ENCODE results near the gene TSPO.
A peak's percentile ranks its signal among the peaks of the same experiment; 100 is the strongest.

The TSPO gene

DNA sequence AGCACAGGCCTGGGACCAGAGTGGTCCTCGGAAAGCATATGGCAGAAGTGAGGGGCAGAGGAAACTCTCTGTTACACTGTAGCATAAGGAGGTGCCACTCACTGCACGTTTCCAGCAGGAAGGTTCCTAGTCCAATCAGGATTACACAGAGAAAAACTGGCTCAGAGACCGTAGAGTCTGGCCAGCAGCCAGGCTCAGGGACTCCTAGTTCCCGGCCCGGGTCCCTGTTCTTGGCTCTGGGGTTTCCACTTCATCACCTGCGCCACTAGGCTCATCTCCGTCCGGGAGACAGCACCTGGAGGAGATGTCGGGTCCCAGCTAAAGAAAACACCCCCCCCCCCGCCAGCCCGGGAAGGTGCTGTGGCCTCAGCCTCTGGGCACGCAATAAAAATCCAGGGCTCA lies 34.5 kb downstream of the TSPO start:
- no peaks in the 10 kb centered on the region for H3K9me3 ChIP-seq (replicated peaks; ENCODE audit: low read length)
- peaks cover 2% of the 10 kb centered on the region for H3K27me3 ChIP-seq (ENCODE audit: control insufficient read depth, insufficient read depth, low read length)
- H3K36me3 ChIP-seq (ENCODE audit: insufficient read depth, low read length) = no peaks in the 10 kb centered on the region
- peak overlapping the region; percentile 86 for H3K9ac ChIP-seq (ENCODE audit: low read depth, low read length)
- peaks cover 22% of the 10 kb centered on the region for H3K4me1 ChIP-seq (ENCODE audit: control insufficient read depth, insufficient read depth, low read length)
- peak overlapping the region; percentile 84 for H3K4me3 ChIP-seq (ENCODE audit: low read length)
- H3K4me2 ChIP-seq (ENCODE audit: low read length) = peak overlapping the region; percentile 92

DNA sequence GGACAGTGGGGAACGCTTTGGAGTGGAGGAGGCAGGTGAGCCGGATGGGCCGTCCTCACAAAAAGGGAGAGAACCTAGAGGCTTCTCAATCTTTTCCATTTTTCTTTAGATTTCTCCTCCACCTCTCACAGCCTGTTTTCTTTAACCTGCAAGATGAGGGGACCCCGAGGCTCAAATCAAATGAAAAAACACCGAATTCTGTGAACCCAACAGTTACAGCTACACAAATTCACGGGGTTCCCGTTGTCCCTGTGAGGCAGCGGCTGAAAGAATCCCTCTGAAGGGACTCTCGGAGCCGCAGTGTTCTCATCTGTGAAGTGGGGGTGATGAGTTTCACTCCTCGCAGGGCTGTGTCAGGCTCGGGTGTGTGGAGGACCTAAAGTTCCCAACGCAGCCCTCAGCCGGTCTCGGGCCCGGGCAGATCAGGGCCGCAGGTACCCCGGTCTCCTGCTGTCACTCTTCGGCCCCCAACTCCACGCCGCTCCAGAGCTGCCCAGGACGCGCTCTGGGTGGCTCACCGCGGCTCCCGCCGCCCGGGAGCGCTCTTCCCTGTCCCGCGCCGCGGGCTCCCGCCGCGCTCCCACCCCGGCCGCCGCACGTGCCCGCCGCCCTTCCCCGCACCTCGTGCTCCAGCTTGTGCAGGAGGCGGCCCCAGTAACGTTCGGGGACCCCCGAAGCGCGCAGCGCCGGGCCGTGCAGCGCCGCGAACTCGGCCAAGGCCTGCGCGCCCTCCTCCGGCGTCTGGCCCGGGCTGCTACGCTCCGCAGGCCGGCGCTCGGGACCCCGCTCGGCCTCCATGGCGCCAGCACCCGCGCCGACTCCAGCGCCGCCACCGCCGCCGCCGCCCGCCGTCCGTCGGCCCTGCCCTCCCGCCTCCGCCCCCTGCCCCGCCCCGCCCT lies 35.2 kb downstream of the TSPO start, which contains the start of gene TTLL12:
Gene TTLL12, minus strand, starts transcription at position 863 of the 899 bp plus-strand sequence. Its CDS starts 65 bp downstream, at position 798.
- peaks cover 8% of the 10 kb centered on the region for H3K27me3 ChIP-seq (ENCODE audit: control insufficient read depth, insufficient read depth, low read length)
- peaks cover 22% of the 10 kb centered on the region for H3K4me1 ChIP-seq (ENCODE audit: control insufficient read depth, insufficient read depth, low read length)
- peak within 1 kb of the TSS; percentile 86 for H3K9ac ChIP-seq (ENCODE audit: low read depth, low read length)
- H3K4me3 ChIP-seq (ENCODE audit: low read length) = peak within 1 kb of the TSS; percentile 84
- H3K9me3 ChIP-seq (replicated peaks; ENCODE audit: low read length) = no peaks in the 10 kb centered on the region
- peak within 1 kb of the TSS; percentile 94 for H3K4me2 ChIP-seq (ENCODE audit: low read length)
- H3K36me3 ChIP-seq (ENCODE audit: insufficient read depth, low read length) = no peaks in the 10 kb centered on the region

DNA sequence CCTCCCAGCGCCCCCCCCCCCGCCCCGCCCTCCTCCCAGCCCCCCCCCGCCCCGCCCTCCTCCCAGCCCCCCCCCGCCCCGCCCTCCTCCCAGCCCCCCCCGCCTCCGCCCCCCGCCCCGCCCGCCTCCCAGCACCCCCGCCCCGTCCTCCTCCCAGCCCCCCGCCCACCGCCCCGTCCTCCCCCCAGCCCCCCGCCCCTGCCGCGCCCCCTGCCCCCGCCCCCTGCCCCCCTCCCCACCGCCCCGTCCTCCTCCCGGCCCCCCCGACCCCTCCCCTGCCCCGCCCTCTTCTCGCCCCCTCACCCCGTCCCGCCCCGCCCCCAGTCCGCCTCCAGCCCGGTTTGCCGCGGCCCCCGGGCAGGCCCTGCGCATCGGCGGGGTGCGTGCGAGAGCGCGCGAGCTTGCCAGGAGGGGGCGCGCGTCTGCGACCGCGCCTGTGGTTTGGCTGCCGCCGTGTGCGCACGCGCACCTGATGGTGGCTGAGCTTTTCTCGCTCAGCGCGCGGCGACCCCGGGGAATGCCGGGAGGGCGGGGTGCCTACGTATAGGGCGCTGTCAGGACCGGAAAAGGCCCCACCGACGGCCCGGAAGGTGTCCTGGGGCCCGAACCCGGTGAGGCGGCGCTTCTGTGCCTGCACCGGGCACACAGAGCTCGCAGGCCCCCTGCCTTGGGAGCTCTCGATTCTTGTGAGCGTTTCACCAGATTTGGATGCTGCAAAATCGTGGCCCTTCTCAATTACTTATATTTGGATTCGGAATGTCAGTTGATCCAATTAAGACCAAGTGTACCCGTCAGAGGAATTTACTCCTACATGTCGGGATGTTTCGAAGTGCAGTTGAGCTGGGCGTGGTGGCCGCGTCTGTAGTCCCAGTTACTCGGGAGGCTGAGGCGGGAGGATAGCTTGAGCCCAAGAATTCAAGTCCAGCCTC lies 36.1 kb downstream of the TSPO start:
- H3K27me3 ChIP-seq (ENCODE audit: control insufficient read depth, insufficient read depth, low read length) = peaks cover 15% of the 10 kb centered on the region
- H3K9ac ChIP-seq (ENCODE audit: low read depth, low read length) = peak overlapping the region; percentile 85
- no peaks in the 10 kb centered on the region for H3K36me3 ChIP-seq (ENCODE audit: insufficient read depth, low read length)
- H3K9me3 ChIP-seq (replicated peaks; ENCODE audit: low read length) = no peaks in the 10 kb centered on the region
- peak overlapping the region; percentile 94 for H3K4me2 ChIP-seq (ENCODE audit: low read length)
- peaks cover 22% of the 10 kb centered on the region for H3K4me1 ChIP-seq (ENCODE audit: control insufficient read depth, insufficient read depth, low read length)
- peak overlapping the region; percentile 75 for H3K4me3 ChIP-seq (ENCODE audit: low read length)

DNA sequence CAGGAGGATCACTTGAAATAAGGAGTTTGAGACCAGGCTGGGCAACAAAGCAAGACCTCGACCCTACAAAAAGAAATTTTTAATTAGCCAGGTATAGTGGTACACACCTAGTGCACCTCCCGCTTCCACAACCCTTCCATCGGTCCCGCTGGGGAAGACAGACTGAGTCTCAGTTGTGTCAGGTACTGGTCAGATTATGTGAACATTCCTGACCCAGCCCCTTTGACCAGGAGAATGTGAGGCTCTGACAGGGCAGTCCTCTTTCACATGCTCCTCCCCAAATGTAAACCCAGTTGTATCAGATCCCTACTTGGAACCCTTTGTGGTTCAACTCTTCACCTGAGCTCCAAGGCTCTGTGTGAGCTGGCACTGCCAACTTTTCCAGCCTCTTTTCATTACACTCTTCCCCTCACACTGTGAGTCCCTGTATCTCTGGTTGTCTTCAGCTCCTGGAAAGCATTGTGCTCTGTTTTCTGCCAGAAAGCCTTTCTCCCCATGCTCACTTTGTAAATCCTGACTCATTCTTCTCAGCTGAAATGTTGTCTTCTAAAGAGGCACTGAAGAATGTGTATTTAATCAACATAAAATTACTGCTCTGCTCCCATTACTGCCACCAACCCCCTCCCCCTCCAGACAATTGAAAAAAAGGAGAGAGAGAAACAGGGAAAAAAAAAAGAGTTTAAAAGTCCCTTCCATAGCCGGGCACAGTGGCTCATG lies 37.6 kb downstream of the TSPO start:
- Histone ChIP-seq H3K4me3 (ENCODE audit: low read length) (no peak overlapping the region), H3K9me3 (replicated peaks; ENCODE audit: low read length) (no peaks in the 10 kb centered on the region), H3K36me3 (ENCODE audit: insufficient read depth, low read length) (no peaks in the 10 kb centered on the region), H3K4me1 (ENCODE audit: control insufficient read depth, insufficient read depth, low read length) (peaks cover 16% of the 10 kb centered on the region), H3K4me2 (ENCODE audit: low read length) (no peak overlapping the region), H3K27me3 (ENCODE audit: control insufficient read depth, insufficient read depth, low read length) (peaks cover 15% of the 10 kb centered on the region), H3K9ac (ENCODE audit: low read depth, low read length) (no peak overlapping the region)

DNA sequence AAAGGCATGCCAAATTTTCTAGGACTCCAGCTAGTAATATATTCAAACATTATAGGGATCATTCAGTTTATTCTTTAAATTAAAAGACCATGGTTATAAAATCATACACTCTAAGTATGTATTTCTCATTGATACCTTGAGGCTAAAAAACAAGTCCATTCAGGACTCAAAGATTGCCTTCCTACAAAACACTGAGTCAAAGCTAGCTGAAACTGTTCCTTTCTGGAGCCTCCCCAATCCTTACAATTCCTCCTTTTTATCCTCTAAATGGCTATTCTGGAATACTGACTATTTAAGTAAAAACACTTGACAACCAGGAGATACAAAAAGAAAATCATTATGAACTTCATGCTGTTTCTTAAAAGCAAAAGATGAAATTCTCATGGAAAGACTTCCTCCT lies 40.5 kb downstream of the TSPO start:
- Histone ChIP-seq H3K4me1 (ENCODE audit: control insufficient read depth, insufficient read depth, low read length) (peaks cover 4% of the 10 kb centered on the region), H3K27me3 (ENCODE audit: control insufficient read depth, insufficient read depth, low read length) (peaks cover 33% of the 10 kb centered on the region), H3K9ac (ENCODE audit: low read depth, low read length) (no peak overlapping the region), H3K36me3 (ENCODE audit: insufficient read depth, low read length) (no peaks in the 10 kb centered on the region), H3K4me2 (ENCODE audit: low read length) (no peak overlapping the region), H3K9me3 (replicated peaks; ENCODE audit: low read length) (no peaks in the 10 kb centered on the region), H3K4me3 (ENCODE audit: low read length) (no peak overlapping the region)

DNA sequence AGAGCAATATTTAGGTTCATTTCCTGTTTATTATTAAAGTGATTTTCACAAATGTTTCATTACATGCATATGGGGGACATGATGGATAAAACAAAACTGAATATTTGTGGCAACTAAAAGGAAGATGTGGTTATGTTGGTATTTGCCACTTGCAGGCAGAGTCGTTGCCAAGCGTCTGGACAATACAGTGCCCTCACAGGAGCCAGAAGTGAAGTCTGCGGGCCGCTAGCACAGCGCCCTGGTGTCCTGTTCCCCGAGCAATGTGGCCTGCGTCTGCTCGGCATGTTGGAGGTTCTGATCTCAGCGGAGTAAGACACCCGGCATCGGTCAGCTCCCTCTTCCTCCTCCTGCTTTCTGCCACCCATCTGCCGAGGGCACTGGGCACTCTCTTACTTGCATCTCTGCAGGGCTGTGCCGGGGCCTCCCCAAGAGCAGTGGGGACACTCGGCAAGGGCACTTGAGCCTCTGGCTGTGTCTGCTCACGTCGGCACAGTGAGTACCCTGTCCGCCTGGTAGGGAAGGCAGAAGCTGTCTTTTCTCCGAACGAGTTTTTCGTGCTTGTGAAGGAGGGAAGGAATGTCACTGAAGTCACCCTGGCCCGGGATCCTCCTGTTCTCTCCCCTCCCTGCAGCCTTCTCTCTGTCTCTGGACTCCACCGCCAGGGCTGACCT lies 46.0 kb downstream of the TSPO start:
- Histone ChIP-seq H3K4me2 (ENCODE audit: low read length) (peak overlapping the region; percentile 55), H3K36me3 (ENCODE audit: insufficient read depth, low read length) (no peaks in the 10 kb centered on the region), H3K4me1 (ENCODE audit: control insufficient read depth, insufficient read depth, low read length) (peaks cover 9% of the 10 kb centered on the region), H3K9me3 (replicated peaks; ENCODE audit: low read length) (no peaks in the 10 kb centered on the region), H3K27me3 (ENCODE audit: control insufficient read depth, insufficient read depth, low read length) (peaks cover 47% of the 10 kb centered on the region), H3K9ac (ENCODE audit: low read depth, low read length) (no peak overlapping the region), H3K4me3 (ENCODE audit: low read length) (no peak overlapping the region)

DNA sequence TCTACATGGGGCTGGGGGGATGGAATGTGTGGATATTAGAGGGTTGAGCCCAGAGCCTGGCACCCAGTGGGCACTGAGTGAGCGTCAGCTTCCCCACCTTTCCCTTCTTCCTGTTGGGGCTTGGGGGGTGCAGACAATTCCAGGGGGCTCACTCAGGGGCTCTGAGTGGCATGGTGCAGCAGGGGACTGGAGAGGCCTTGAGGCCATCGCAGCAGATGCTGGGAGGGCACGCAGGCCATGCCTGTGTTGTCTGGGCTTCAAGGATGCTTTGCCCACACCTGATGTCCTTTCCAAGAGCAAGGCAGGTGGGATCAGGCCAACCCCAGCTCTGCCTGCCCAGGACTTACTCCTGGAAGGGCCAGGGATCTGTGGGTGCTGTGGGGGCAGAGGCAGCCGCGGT lies 46.8 kb downstream of the TSPO start:
- H3K4me2 ChIP-seq (ENCODE audit: low read length) = no peak overlapping the region
- H3K9me3 ChIP-seq (replicated peaks; ENCODE audit: low read length) = no peaks in the 10 kb centered on the region
- no peaks in the 10 kb centered on the region for H3K36me3 ChIP-seq (ENCODE audit: insufficient read depth, low read length)
- no peak overlapping the region for H3K4me3 ChIP-seq (ENCODE audit: low read length)
- H3K9ac ChIP-seq (ENCODE audit: low read depth, low read length) = no peak overlapping the region
- H3K27me3 ChIP-seq (ENCODE audit: control insufficient read depth, insufficient read depth, low read length) = peaks cover 47% of the 10 kb centered on the region
- peaks cover 9% of the 10 kb centered on the region for H3K4me1 ChIP-seq (ENCODE audit: control insufficient read depth, insufficient read depth, low read length)

DNA sequence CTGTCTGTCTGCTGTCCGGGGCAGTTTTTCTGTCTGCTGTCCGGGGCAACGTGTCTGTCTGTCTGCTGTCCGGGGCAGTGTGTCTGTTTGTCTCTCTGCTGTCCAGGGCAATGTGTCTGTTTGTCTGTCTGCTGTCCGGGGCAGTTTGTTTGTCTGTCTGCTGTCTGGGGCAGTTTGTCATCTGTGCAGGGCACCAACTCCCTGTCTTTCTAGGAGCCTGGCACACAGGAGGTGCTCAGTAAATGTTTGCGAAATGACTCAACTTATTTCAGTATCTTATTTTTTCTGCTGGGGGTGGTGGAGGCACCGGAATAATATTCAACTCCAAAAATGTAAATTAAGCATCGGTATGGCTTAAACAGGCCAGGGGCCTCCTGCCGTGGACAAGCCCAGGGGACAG lies 47.6 kb downstream of the TSPO start:
- H3K9ac ChIP-seq (ENCODE audit: low read depth, low read length) = no peak overlapping the region
- no peaks in the 10 kb centered on the region for H3K36me3 ChIP-seq (ENCODE audit: insufficient read depth, low read length)
- no peak overlapping the region for H3K4me3 ChIP-seq (ENCODE audit: low read length)
- H3K4me2 ChIP-seq (ENCODE audit: low read length) = no peak overlapping the region
- H3K27me3 ChIP-seq (ENCODE audit: control insufficient read depth, insufficient read depth, low read length) = peaks cover 47% of the 10 kb centered on the region
- H3K4me1 ChIP-seq (ENCODE audit: control insufficient read depth, insufficient read depth, low read length) = peaks cover 9% of the 10 kb centered on the region
- H3K9me3 ChIP-seq (replicated peaks; ENCODE audit: low read length) = no peaks in the 10 kb centered on the region

DNA sequence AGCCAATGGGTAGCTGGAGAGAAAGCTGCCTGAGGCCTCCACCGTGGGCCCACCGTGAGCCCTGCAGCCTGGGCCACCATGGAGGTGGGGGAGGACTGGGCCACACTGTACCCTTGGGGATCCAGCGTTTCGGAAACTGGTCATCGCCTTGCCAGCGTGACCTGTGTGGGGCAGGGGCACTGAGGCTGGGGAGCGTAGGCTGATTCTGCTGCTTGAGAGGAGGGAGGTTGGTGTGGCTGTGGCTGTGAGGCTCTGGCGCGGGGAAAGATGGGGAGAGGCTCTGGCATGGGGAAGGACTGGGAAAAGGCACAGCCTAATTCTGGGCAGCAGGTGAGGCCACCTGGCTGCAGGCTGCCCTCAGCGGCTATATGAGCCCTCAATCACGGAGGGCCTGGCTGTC lies 48.2 kb downstream of the TSPO start:
- Histone ChIP-seq H3K4me1 (ENCODE audit: control insufficient read depth, insufficient read depth, low read length) (peaks cover 9% of the 10 kb centered on the region), H3K4me2 (ENCODE audit: low read length) (no peak overlapping the region), H3K9me3 (replicated peaks; ENCODE audit: low read length) (no peaks in the 10 kb centered on the region), H3K9ac (ENCODE audit: low read depth, low read length) (no peak overlapping the region), H3K27me3 (ENCODE audit: control insufficient read depth, insufficient read depth, low read length) (peaks cover 45% of the 10 kb centered on the region), H3K36me3 (ENCODE audit: insufficient read depth, low read length) (no peaks in the 10 kb centered on the region), H3K4me3 (ENCODE audit: low read length) (no peak overlapping the region)

DNA sequence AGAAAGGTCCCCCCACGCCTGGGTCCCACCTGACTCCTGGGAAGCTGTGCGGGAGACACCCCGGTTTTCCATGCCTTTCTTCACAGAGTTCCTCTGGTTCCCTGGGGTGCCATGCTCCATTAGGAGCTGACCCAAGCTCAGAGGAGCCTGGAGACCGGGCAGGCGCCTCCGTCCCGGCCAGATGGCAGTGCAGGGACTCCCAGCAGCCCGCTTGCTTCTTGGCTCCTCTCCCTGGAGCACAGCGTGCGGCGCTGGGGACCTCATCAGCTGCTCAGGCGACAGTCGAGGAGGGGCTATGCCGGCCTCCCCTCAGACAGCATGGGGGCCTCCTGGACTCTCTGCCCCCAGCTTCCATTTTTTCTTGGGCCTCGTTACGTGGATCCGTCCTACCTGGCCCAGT lies 48.7 kb downstream of the TSPO start:
- no peaks in the 10 kb centered on the region for H3K9me3 ChIP-seq (replicated peaks; ENCODE audit: low read length)
- no peak overlapping the region for H3K9ac ChIP-seq (ENCODE audit: low read depth, low read length)
- peaks cover 41% of the 10 kb centered on the region for H3K27me3 ChIP-seq (ENCODE audit: control insufficient read depth, insufficient read depth, low read length)
- H3K36me3 ChIP-seq (ENCODE audit: insufficient read depth, low read length) = no peaks in the 10 kb centered on the region
- no peak overlapping the region for H3K4me2 ChIP-seq (ENCODE audit: low read length)
- H3K4me3 ChIP-seq (ENCODE audit: low read length) = no peak overlapping the region
- H3K4me1 ChIP-seq (ENCODE audit: control insufficient read depth, insufficient read depth, low read length) = peaks cover 9% of the 10 kb centered on the region
